OCI-LY1 (cell line): Measurements from ENCODE around the gene TSSK3.

ENCODE experiments used
- H2AFZ ChIP-seq: fragments of 200-600 bp; sonication (generic), shearing (Covaris generic); 2 replicates; pipeline ENCODE4 v1.6.0; 2014; ENCODE audit warnings: antibody characterized with exemption, mild to moderate bottlenecking, low read length
- H3F3A ChIP-seq: fragments of 200-600 bp; sonication (generic), shearing (Covaris generic); 2 replicates; pipeline ENCODE4 v1.6.0; 2014; ENCODE audit warnings: mild to moderate bottlenecking, antibody characterized with exemption, low read length, moderate library complexity; ENCODE audit not compliant: insufficient read depth
- H3K27ac ChIP-seq: fragments of 200-600 bp; sonication (generic); 2 replicates; pipeline ENCODE4 v1.5.1; 2014; ENCODE audit warnings: low read length, mixed run types, mild to moderate bottlenecking, low read depth; ENCODE audit not compliant: poor library complexity, severe bottlenecking
- H3K27me3 ChIP-seq: fragments of 200-600 bp; sonication (generic); 2 replicates; pipeline ENCODE4 v1.6.0; 2014; ENCODE audit warnings: antibody characterized with exemption, mild to moderate bottlenecking, low read length, moderate library complexity; ENCODE audit not compliant: insufficient read depth
- H3K36me3 ChIP-seq: fragments of 200-600 bp; sonication (generic); 2 replicates; pipeline ENCODE4 v1.6.1; 2014; ENCODE audit warnings: mild to moderate bottlenecking, antibody characterized with exemption, low read length, moderate library complexity, mixed read lengths; ENCODE audit not compliant: insufficient read depth
- H3K4me1 ChIP-seq: fragments of 200-600 bp; sonication (generic); 2 replicates; pipeline ENCODE4 v1.5.1; 2014; ENCODE audit warnings: mild to moderate bottlenecking, low read length, moderate library complexity; ENCODE audit not compliant: insufficient read depth, severe bottlenecking
- H3K4me2 ChIP-seq: fragments of 200-600 bp; sonication (generic), shearing (Covaris generic); 2 replicates; pipeline ENCODE4 v1.6.1; 2014; ENCODE audit warnings: low read length
- H3K4me3 ChIP-seq: fragments of 200-600 bp; sonication (generic); 2 replicates; pipeline ENCODE4 v1.5.1; 2014; ENCODE audit warnings: low read length, low read depth, mild to moderate bottlenecking, mixed read lengths; ENCODE audit not compliant: poor library complexity, severe bottlenecking
- H3K79me2 ChIP-seq: fragments of 200-600 bp; shearing (Covaris generic); 2 replicates; pipeline ENCODE4 v1.6.1; 2016; ENCODE audit warnings: mixed run types, low read length, mixed read lengths; ENCODE audit not compliant: insufficient read depth
- H3K9ac ChIP-seq: fragments of 200-600 bp; sonication (generic), shearing (Covaris generic); 2 replicates; pipeline ENCODE4 v1.6.1; 2014; ENCODE audit warnings: mild to moderate bottlenecking, low read length, mixed read lengths
- H3K9me2 ChIP-seq: fragments of 200-600 bp; sonication (generic), shearing (Covaris generic); 2 replicates; pipeline ENCODE4 v1.6.1; 2014; ENCODE audit warnings: low read depth, mild to moderate bottlenecking, low read length, mixed read lengths
- H3K9me3 ChIP-seq: fragments of 200-600 bp; shearing (Covaris generic); 2 replicates; pipeline ENCODE4 v1.6.1; 2014; ENCODE audit warnings: low read length, mixed read lengths
- H4K20me1 ChIP-seq: fragments of 200-600 bp; sonication (generic), shearing (Covaris generic); 2 replicates; pipeline ENCODE4 v1.6.0; 2016; ENCODE audit warnings: mild to moderate bottlenecking, low read length; ENCODE audit not compliant: insufficient read depth
- EZH2 ChIP-seq: fragments of 200-600 bp; sonication (generic), shearing (Covaris generic); IDR thresholded peaks from 2 replicates; pipeline ENCODE4 v1.8.0; 2017; ENCODE audit warnings: borderline replicate concordance, mixed run types, mild to moderate bottlenecking, antibody characterized with exemption, low read length, moderate library complexity, mixed read lengths
- TF ChIP-seq, protein P1 (sequence below): fragments of 200-600 bp; sonication (generic), shearing (Covaris generic); IDR thresholded peaks from 2 replicates; pipeline ENCODE4 v1.5.1; 2017; ENCODE audit warnings: mild to moderate bottlenecking, antibody characterized with exemption, low read length, moderate library complexity, mixed read lengths

Gene TSSK3

GRCh38 chr1:32342704-32343103 lies 19.6 kb upstream of the TSSK3 start:
- Histone ChIP-seq H3K36me3 (no peaks in the 10 kb centered on the region), H3K4me1 (peaks cover 2% of the 10 kb centered on the region), H3K79me2 (no peaks in the 10 kb centered on the region), H3K27me3 (peaks cover 8% of the 10 kb centered on the region), H3K9me3 (no peaks in the 10 kb centered on the region), H3K27ac (no peak overlapping the region), H3K9me2 (no peaks in the 10 kb centered on the region), H3K4me3 (no peak overlapping the region), H3F3A (no peaks in the 10 kb centered on the region), H2AFZ (no peak overlapping the region), H4K20me1 (no peaks in the 10 kb centered on the region), H3K9ac (no peak overlapping the region), H3K4me2 (no peak overlapping the region)
- TF ChIP-seq EZH2 = no peak
- TF ChIP-seq, protein P1, sequence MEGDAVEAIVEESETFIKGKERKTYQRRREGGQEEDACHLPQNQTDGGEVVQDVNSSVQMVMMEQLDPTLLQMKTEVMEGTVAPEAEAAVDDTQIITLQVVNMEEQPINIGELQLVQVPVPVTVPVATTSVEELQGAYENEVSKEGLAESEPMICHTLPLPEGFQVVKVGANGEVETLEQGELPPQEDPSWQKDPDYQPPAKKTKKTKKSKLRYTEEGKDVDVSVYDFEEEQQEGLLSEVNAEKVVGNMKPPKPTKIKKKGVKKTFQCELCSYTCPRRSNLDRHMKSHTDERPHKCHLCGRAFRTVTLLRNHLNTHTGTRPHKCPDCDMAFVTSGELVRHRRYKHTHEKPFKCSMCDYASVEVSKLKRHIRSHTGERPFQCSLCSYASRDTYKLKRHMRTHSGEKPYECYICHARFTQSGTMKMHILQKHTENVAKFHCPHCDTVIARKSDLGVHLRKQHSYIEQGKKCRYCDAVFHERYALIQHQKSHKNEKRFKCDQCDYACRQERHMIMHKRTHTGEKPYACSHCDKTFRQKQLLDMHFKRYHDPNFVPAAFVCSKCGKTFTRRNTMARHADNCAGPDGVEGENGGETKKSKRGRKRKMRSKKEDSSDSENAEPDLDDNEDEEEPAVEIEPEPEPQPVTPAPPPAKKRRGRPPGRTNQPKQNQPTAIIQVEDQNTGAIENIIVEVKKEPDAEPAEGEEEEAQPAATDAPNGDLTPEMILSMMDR = no peak

GRCh38 chr1:32345289-32345827 lies 17.0 kb upstream of the TSSK3 start:
- peaks cover 4% of the 10 kb centered on the region for H3K27me3 ChIP-seq
- no peak for TF ChIP-seq EZH2
- TF ChIP-seq, protein P1 = no peak
- no peak overlapping the region for H2AFZ ChIP-seq
- H3K4me1 ChIP-seq = no peaks in the 10 kb centered on the region
- H3K9me3 ChIP-seq = no peaks in the 10 kb centered on the region
- H3K4me2 ChIP-seq = no peak overlapping the region
- no peaks in the 10 kb centered on the region for H3K36me3 ChIP-seq
- H3K9ac ChIP-seq = no peak overlapping the region
- no peaks in the 10 kb centered on the region for H4K20me1 ChIP-seq
- no peaks in the 10 kb centered on the region for H3K79me2 ChIP-seq
- no peaks in the 10 kb centered on the region for H3K9me2 ChIP-seq
- no peaks in the 10 kb centered on the region for H3F3A ChIP-seq
- no peak overlapping the region for H3K27ac ChIP-seq
- H3K4me3 ChIP-seq = no peak overlapping the region

- TF ChIP-seq EZH2 = no peak
- TF ChIP-seq, protein P1 = no peak
These were observed 15.7 kb upstream of the TSSK3 start for GRCh38 chr1:32346532-32347157.

More at GRCh38 chr1:32346532-32347157, 15.7 kb upstream of the TSSK3 start:
- Histone ChIP-seq H3K79me2 (no peaks in the 10 kb centered on the region), H3K4me2 (no peak overlapping the region), H3K4me3 (no peak overlapping the region), H3K36me3 (no peaks in the 10 kb centered on the region), H2AFZ (no peak overlapping the region), H3K27ac (no peak overlapping the region), H3F3A (no peaks in the 10 kb centered on the region), H3K9me2 (no peaks in the 10 kb centered on the region), H3K27me3 (peaks cover 4% of the 10 kb centered on the region), H3K9me3 (no peaks in the 10 kb centered on the region), H4K20me1 (no peaks in the 10 kb centered on the region), H3K4me1 (peaks cover 6% of the 10 kb centered on the region), H3K9ac (no peak overlapping the region)
